Spleen (tissue), 7 donors: ENCODE results near the gene PSPN.
A peak's percentile ranks its signal among the peaks of the same experiment; 100 is the strongest.

Source experiments
- CTCF ChIP-seq, 11 experiments: fragments of 200-600 bp in 7 of 11; fragments of 450-650 bp in 4 of 11; sonication (generic) in 4 of 11; IDR thresholded peaks in 8 of 11; conservative IDR thresholded peaks in 3 of 11; 1 replicate in 7 of 11; 2 replicates in 4 of 11; pipeline versions ENCODE4 v1.4.0 to v1.8.0; 2016 to 2021; ENCODE audit warnings: antibody characterized with exemption in 11 of 11, inconsistent platforms in 4 of 11, mild to moderate bottlenecking in 1 of 11
- POLR2A ChIP-seq, 3 donors: fragments of 450-650 bp; IDR thresholded peaks; one replicate each; pipeline ENCODE4 v1.5.1; 2017; ENCODE audit warnings: antibody characterized with exemption in 3 of 3, mild to moderate bottlenecking in 1 of 3
- POLR2AphosphoS5 ChIP-seq, 3 donors: sonication (generic); formaldehyde crosslinking; IDR thresholded peaks; one replicate each; pipeline ENCODE4 v1.5.1; 2017; ENCODE audit warnings: antibody characterized with exemption in 3 of 3
- donor health status: DM: no; HTN: no; CAD: no; lungs with moderate emphysema.
- donor health status: DM: no; HTN: no; CAD: no.
- donor health status: DM: no; HTN: no; CAD: no.

DNA sequence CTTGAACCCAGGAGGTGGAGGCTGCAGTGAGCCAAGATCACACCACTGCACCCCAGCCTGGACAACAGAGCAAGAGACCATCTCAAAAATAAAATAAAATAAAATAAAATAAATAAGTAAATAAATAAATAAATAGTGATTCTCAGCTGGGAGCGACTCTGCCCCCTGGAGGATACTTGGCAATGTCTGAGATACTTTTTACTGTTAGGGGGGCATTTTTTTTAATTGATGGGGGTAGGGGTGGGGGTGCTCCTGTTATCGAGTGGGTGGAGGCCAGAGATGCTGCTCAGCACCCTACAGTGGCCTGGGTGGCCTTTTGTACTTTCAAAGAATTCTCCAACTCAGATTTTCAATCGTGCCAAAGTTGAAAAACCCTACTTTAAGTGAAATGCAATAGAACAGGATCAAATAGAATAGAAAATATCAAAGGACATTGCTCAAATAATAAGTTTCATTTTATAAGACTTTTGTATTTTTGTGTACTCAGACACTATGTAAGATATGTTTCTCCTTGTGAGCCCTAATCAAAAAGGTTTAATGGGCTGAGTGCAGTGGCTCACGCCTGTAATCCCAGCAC is 21.5 kb downstream of the PSPN start:
- TF ChIP-seq POLR2AphosphoS5 (IDR thresholded peaks at IDR 0.05): no peak
- peak in 4 of 11 experiments; percentile 28 to 51 (median 36) for TF ChIP-seq CTCF (IDR thresholded peaks at IDR 0.05 in 8 of 11, conservative IDR thresholded peaks at IDR 0.05 in 3 of 11)
- TF ChIP-seq POLR2A (IDR thresholded peaks at IDR 0.05): no peak
